Stomach (tissue), 9 donors: Measurements from ENCODE around the gene BBS9. TPM values are rescaled to one million over a fixed set of nuclear protein-coding genes. Genes with fewer than 3 reads are reported as not detected.

Source experiments
- DNase-seq, 2 donors: peaks; one replicate each; pipeline versions ENCODE4 v3.0.0 to v3.0.0-alpha.2; 2013 to 2019
- H3K27ac ChIP-seq, 5 donors: fragments of 200-600 bp in 4 of 5; sonication (generic) in 4 of 5; one replicate each; pipeline ENCODE4 v1.5.1; 2013 to 2019; ENCODE audit warnings: mild to moderate bottlenecking in 1 of 5, moderate library complexity in 1 of 5
- H3K27me3 ChIP-seq, 3 donors: fragments of 200-600 bp; sonication (generic); one replicate each; pipeline ENCODE4 v1.5.1; 2017 to 2019; ENCODE audit warnings: mixed run types in 1 of 3
- H3K36me3 ChIP-seq, 4 donors: fragments of 200-600 bp; sonication (generic); 1 replicate in 3 of 4; 2 replicates in 1 of 4; pipeline ENCODE4 v1.5.1; 2016 to 2019
- H3K4me1 ChIP-seq, 4 donors: fragments of 200-600 bp; sonication (generic); one replicate each; pipeline ENCODE4 v1.5.1; 2016 to 2019
- H3K4me3 ChIP-seq, 4 donors: fragments of 200-600 bp; sonication (generic) in 3 of 4; one replicate each; pipeline ENCODE4 v1.5.1; 2016 to 2019; ENCODE audit warnings: mild to moderate bottlenecking in 1 of 4
- H3K9me3 ChIP-seq, 4 donors: fragments of 200-600 bp; sonication (generic); one replicate each; pipeline ENCODE4 v1.5.1; 2016 to 2019
- CTCF ChIP-seq, 7 experiments: fragments of 450-650 bp in 4 of 7; fragments of 200-600 bp in 3 of 7; sonication (generic) in 3 of 7; IDR thresholded peaks; one replicate each; pipeline ENCODE4 v1.5.1; 2016 to 2019; ENCODE audit warnings: antibody characterized with exemption in 7 of 7, control low read depth in 2 of 7, mild to moderate bottlenecking in 1 of 7
- EP300 ChIP-seq: sonication (generic); formaldehyde crosslinking; IDR thresholded peaks from one replicate; pipeline ENCODE4 v1.6.1; 2017; ENCODE audit warnings: antibody characterized with exemption
- POLR2A ChIP-seq, 4 donors: fragments of 450-650 bp; IDR thresholded peaks; one replicate each; pipeline ENCODE4 v1.6.1; 2016; ENCODE audit warnings: antibody characterized with exemption in 4 of 4, control low read depth in 2 of 4, mild to moderate bottlenecking in 1 of 4, moderate library complexity in 1 of 4
- POLR2AphosphoS5 ChIP-seq, 3 donors: sonication (generic); formaldehyde crosslinking; IDR thresholded peaks; one replicate each; pipeline ENCODE4 v1.6.1; 2016; ENCODE audit warnings: antibody characterized with exemption in 3 of 3
- WGBS, 5 donors: extraction: QIAGEN DNeasy Blood & Tissue Kit in 3 of 5; methylation state at CpG; one replicate each; pipeline versions ENCODE4 v1.1.5 to v1.1.7; 2013 to 2018; 5-methylcytosine and 5-hydroxymethylcytosine counted together
- intact Hi-C: fragments of 100-400 bp; cut with DNase I; formaldehyde crosslinking; loops from one replicate; pipeline ENCODE4 v1.15.1; 2023; ENCODE audit warnings: low total_unique reads
- polyA plus RNA-seq, 3 donors: library from polyadenylated mRNA; stranded (reverse); fragments of 200-250 nt; gene quantifications; one replicate each; pipeline ENCODE4 v1.2.3, GENCODE V29; 2013
- total RNA-seq, 5 donors: library from RNA; depleted of rRNA; stranded (reverse); fragments of >200 nt; gene quantifications; one replicate each; pipeline versions ENCODE4 v1.1.0 to v1.2.3, GENCODE V29; 2014 to 2016
- donor health status: healthy with polysubstance abuse.
- donor health status: Bipolar disorder and iron deficiency.
- donor health status: healthy.

BBS9 gene
- total and polyA plus RNA-seq, 8 donors, result 3.2 to 43.9 (median 5.9) TPM

GRCh38 chr7:33616752-33617151 is 487.4 kb downstream of the BBS9 start:
- Histone ChIP-seq H3K36me3 (no peaks in the 10 kb centered on the region), H3K4me1 (peaks cover 0 to 11% (median 0%) of the 10 kb centered on the region in 4 donors), H3K9me3 (peaks cover 0 to 3% (median 0%) of the 10 kb centered on the region in 4 donors), H3K27me3 (no peaks in the 10 kb centered on the region), H3K27ac (no peak overlapping the region), H3K4me3 (no peak overlapping the region)
- intact Hi-C loops, result no loop called here
- 61 to 77% (median 67%) methylated on average over 2 of the region's 2 CpGs for WGBS, 5 donors
- no peak for DNase-seq
- TF ChIP-seq POLR2AphosphoS5 (IDR thresholded peaks at IDR 0.05) (no peak), CTCF (IDR thresholded peaks at IDR 0.05) (no peak), EP300 (no peak), POLR2A (IDR thresholded peaks at IDR 0.05) (no peak)

- WGBS, 5 donors, result 66 to 84% (median 79%) methylated on average over 2 of the region's 2 CpGs
Observed at GRCh38 chr7:33619264-33619663, 489.9 kb downstream of the BBS9 start.

GRCh38 chr7:33623267-33623666 is 493.9 kb downstream of the BBS9 start:
- H3K36me3 ChIP-seq, result no peaks in the 10 kb centered on the region
- H3K27me3 ChIP-seq, result no peaks in the 10 kb centered on the region
- H3K4me3 ChIP-seq, result no peak overlapping the region
- WGBS, 5 donors, result 57 to 79% (median 67%) methylated on average over 1 of the region's 1 CpG
- TF ChIP-seq POLR2AphosphoS5 (IDR thresholded peaks at IDR 0.05), result no peak
- TF ChIP-seq POLR2A (IDR thresholded peaks at IDR 0.05), result no peak
- no peak for TF ChIP-seq CTCF (IDR thresholded peaks at IDR 0.05)
- no peak for TF ChIP-seq EP300
- peaks cover 0 to 4% (median 0%) of the 10 kb centered on the region in 4 donors for H3K4me1 ChIP-seq
- intact Hi-C loops, result no loop called here
- no peak for DNase-seq
- H3K27ac ChIP-seq, result no peak overlapping the region
- H3K9me3 ChIP-seq, result no peaks in the 10 kb centered on the region

More at GRCh38 chr7:33619264-33619663, 489.9 kb downstream of the BBS9 start:
- TF ChIP-seq POLR2A (IDR thresholded peaks at IDR 0.05) (no peak), POLR2AphosphoS5 (IDR thresholded peaks at IDR 0.05) (no peak), EP300 (no peak), CTCF (IDR thresholded peaks at IDR 0.05) (no peak)
- intact Hi-C loops, result no loop called here
- DNase-seq, result no peak
- H3K4me3 ChIP-seq, result no peak overlapping the region
- H3K36me3 ChIP-seq, result no peaks in the 10 kb centered on the region
- H3K27ac ChIP-seq, result no peak overlapping the region
- H3K9me3 ChIP-seq, result peaks cover 0 to 3% (median 0%) of the 10 kb centered on the region in 4 donors
- peaks cover 0 to 14% (median 0%) of the 10 kb centered on the region in 4 donors for H3K4me1 ChIP-seq
- no peaks in the 10 kb centered on the region for H3K27me3 ChIP-seq

GRCh38 chr7:33624215-33624614 is 494.9 kb downstream of the BBS9 start:
- TF ChIP-seq POLR2AphosphoS5 (IDR thresholded peaks at IDR 0.05) (no peak), EP300 (no peak), POLR2A (IDR thresholded peaks at IDR 0.05) (no peak), CTCF (IDR thresholded peaks at IDR 0.05) (no peak)
- H3K36me3 ChIP-seq, result no peaks in the 10 kb centered on the region
- intact Hi-C loops, result no loop called here
- H3K4me3 ChIP-seq, result no peak overlapping the region
- peaks cover 0 to 5% (median 0%) of the 10 kb centered on the region in 4 donors for H3K4me1 ChIP-seq
- DNase-seq, result no peak
- H3K27me3 ChIP-seq, result no peaks in the 10 kb centered on the region
- H3K9me3 ChIP-seq, result no peaks in the 10 kb centered on the region
- no peak overlapping the region for H3K27ac ChIP-seq
